Right atrium auricular region (tissue), 2 donors: ENCODE measurements around the gene ELOVL5. TPM values are rescaled to one million over a fixed set of nuclear protein-coding genes. Genes with fewer than 3 reads are reported as not detected.
A peak's percentile ranks its signal among the peaks of the same experiment; 100 is the strongest.

Experiments
- DNase-seq: peaks from one replicate; pipeline ENCODE4 v3.0.0-alpha.2; 2019; ENCODE audit warnings: low spot score
- H3K27ac ChIP-seq, 2 donors: fragments of 200-600 bp; sonication (generic); 1 replicate in 1 of 2; 2 replicates in 1 of 2; pipeline ENCODE4 v1.5.1; 2016 to 2019
- H3K27me3 ChIP-seq, 2 donors: fragments of 200-600 bp; sonication (generic); one replicate each; pipeline versions ENCODE4 v1.5.1 to v1.6.0; 2017 to 2019
- H3K36me3 ChIP-seq: fragments of 200-600 bp; sonication (generic); one replicate; pipeline ENCODE4 v1.5.1; 2016
- H3K4me1 ChIP-seq, 2 donors: fragments of 200-600 bp; sonication (generic); one replicate each; pipeline versions ENCODE4 v1.5.1 to v1.6.0; 2017 to 2019
- H3K4me3 ChIP-seq, 2 donors: fragments of 200-600 bp; sonication (generic); 1 replicate in 1 of 2; 2 replicates in 1 of 2; pipeline ENCODE4 v1.5.1; 2017 to 2019; ENCODE audit warnings: mild to moderate bottlenecking in 1 of 2, moderate library complexity in 1 of 2
- H3K9me3 ChIP-seq, 2 donors: fragments of 200-600 bp; sonication (generic); one replicate each; pipeline ENCODE4 v1.5.1; 2019
- total RNA-seq, 2 donors: library from RNA; depleted of rRNA; stranded (reverse); fragments of >200 nt; gene quantifications; one replicate each; pipeline ENCODE4 v1.1.0, GENCODE V29; 2016
- TF ChIP-seq, protein P1 (sequence below), 2 donors: fragments of 200-600 bp; sonication (generic); IDR thresholded peaks; one replicate each; pipeline ENCODE4 v1.5.1; 2019; ENCODE audit warnings: antibody characterized with exemption in 2 of 2

The ELOVL5 gene, protein sequence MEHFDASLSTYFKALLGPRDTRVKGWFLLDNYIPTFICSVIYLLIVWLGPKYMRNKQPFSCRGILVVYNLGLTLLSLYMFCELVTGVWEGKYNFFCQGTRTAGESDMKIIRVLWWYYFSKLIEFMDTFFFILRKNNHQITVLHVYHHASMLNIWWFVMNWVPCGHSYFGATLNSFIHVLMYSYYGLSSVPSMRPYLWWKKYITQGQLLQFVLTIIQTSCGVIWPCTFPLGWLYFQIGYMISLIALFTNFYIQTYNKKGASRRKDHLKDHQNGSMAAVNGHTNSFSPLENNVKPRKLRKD
- total RNA-seq: 10 to 100 TPM; 31.2 to 34.9 TPM

- Histone ChIP-seq H3K27ac (peak within 1 kb of the TSS; percentile 93 to 98), H3K36me3 (no peaks in the 10 kb centered on the region), H3K9me3 (no peaks in the 10 kb centered on the region), H3K4me1 (peaks cover 0 to 36% of the 10 kb centered on the region in 2 donors), H3K27me3 (no peaks in the 10 kb centered on the region), H3K4me3 (peak within 1 kb of the TSS; percentile 56 to 98)
- peak; percentile 100 for DNase-seq
- TF ChIP-seq, protein P1, sequence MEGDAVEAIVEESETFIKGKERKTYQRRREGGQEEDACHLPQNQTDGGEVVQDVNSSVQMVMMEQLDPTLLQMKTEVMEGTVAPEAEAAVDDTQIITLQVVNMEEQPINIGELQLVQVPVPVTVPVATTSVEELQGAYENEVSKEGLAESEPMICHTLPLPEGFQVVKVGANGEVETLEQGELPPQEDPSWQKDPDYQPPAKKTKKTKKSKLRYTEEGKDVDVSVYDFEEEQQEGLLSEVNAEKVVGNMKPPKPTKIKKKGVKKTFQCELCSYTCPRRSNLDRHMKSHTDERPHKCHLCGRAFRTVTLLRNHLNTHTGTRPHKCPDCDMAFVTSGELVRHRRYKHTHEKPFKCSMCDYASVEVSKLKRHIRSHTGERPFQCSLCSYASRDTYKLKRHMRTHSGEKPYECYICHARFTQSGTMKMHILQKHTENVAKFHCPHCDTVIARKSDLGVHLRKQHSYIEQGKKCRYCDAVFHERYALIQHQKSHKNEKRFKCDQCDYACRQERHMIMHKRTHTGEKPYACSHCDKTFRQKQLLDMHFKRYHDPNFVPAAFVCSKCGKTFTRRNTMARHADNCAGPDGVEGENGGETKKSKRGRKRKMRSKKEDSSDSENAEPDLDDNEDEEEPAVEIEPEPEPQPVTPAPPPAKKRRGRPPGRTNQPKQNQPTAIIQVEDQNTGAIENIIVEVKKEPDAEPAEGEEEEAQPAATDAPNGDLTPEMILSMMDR (IDR thresholded peaks at IDR 0.05): no peak
Observed at GRCh38 chr6:53348371-53349208, at the start of gene ELOVL5. Gene ELOVL5 (minus strand): TSS chr6:53348950. CDS start chr6:53295699, 53,251 bp downstream.

- H3K9me3 ChIP-seq: no peaks in the 10 kb centered on the region
- H3K27me3 ChIP-seq: no peaks in the 10 kb centered on the region
- TF ChIP-seq, protein P1 (IDR thresholded peaks at IDR 0.05): no peak
- DNase-seq: no peak
- no peaks in the 10 kb centered on the region for H3K36me3 ChIP-seq
- no peak overlapping the region for H3K4me3 ChIP-seq
- H3K27ac ChIP-seq: no peak overlapping the region
- H3K4me1 ChIP-seq: no peaks in the 10 kb centered on the region
Observed at GRCh38 chr6:53397283-53397682, 48.5 kb upstream of the ELOVL5 start.

GRCh38 chr6:53395986-53396385 lies 47.2 kb upstream of the ELOVL5 start:
- no peaks in the 10 kb centered on the region for H3K36me3 ChIP-seq
- H3K4me3 ChIP-seq: no peak overlapping the region
- no peaks in the 10 kb centered on the region for H3K27me3 ChIP-seq
- DNase-seq: no peak
- no peaks in the 10 kb centered on the region for H3K9me3 ChIP-seq
- no peaks in the 10 kb centered on the region for H3K4me1 ChIP-seq
- TF ChIP-seq, protein P1 (IDR thresholded peaks at IDR 0.05): no peak
- H3K27ac ChIP-seq: no peak overlapping the region

GRCh38 chr6:53394704-53395103 lies 46.0 kb upstream of the ELOVL5 start:
- Histone ChIP-seq H3K4me1 (no peaks in the 10 kb centered on the region), H3K27ac (no peak overlapping the region), H3K27me3 (no peaks in the 10 kb centered on the region), H3K9me3 (no peaks in the 10 kb centered on the region), H3K4me3 (no peak overlapping the region), H3K36me3 (no peaks in the 10 kb centered on the region)
- no peak for DNase-seq
- TF ChIP-seq, protein P1 (IDR thresholded peaks at IDR 0.05): no peak

DNA sequence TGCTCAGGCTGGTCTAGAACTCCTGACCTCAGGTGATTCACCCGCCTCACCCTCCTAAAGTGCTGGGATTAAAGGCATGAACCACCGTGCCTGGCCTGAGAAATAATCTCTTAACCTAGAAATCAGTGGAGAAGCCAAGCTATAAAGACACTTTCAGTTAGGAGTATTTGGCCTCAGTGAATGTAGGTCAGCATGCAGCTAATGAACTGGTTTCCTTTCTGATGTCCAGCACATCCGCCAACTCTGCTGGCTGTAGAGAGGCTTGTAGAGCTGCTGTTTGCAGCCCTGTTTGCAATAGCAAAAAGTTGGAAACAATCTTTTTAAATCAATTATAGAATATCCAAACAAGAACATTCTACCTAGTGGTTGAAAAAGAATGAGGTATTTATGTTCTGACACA lies 42.4 kb upstream of the ELOVL5 start:
- Histone ChIP-seq H3K9me3 (no peaks in the 10 kb centered on the region), H3K36me3 (no peaks in the 10 kb centered on the region), H3K4me3 (no peak overlapping the region), H3K27ac (no peak overlapping the region), H3K4me1 (no peaks in the 10 kb centered on the region), H3K27me3 (no peaks in the 10 kb centered on the region)
- no peak for DNase-seq
- TF ChIP-seq, protein P1 (IDR thresholded peaks at IDR 0.05): no peak
